Measurements from ENCODE around the gene TCL1A.

Gene TCL1A

GRCh38 chr14:95705518-95705917 is 8.4 kb downstream of the TCL1A start:
- DNase-seq (ENCODE audit: low read depth), result no peak

GRCh38 chr14:95703805-95704204 is 10.1 kb downstream of the TCL1A start:
- no peak for DNase-seq (ENCODE audit: low read depth)

GRCh38 chr14:95703341-95703740 is 10.6 kb downstream of the TCL1A start:
- DNase-seq (ENCODE audit: low read depth), result no peak

GRCh38 chr14:95701846-95702221 is 12.1 kb downstream of the TCL1A start:
- DNase-seq (ENCODE audit: low read depth), result no peak

GRCh38 chr14:95700221-95700976 is 13.5 kb downstream of the TCL1A start:
- DNase-seq (ENCODE audit: low read depth), result no peak

GRCh38 chr14:95699412-95699811 is 14.5 kb downstream of the TCL1A start:
- DNase-seq (ENCODE audit: low read depth), result no peak

- DNase-seq (ENCODE audit: low read depth), result no peak
Observed at GRCh38 chr14:95698287-95698686, 15.6 kb downstream of the TCL1A start.

- no peak for DNase-seq (ENCODE audit: low read depth)
Observed at GRCh38 chr14:95697764-95698163, 16.2 kb downstream of the TCL1A start.

- DNase-seq (ENCODE audit: low read depth), result no peak
Observed at GRCh38 chr14:95696741-95697140, 17.2 kb downstream of the TCL1A start.

GRCh38 chr14:95695913-95696312 is 18.0 kb downstream of the TCL1A start:
- no peak for DNase-seq (ENCODE audit: low read depth)

GRCh38 chr14:95695051-95695450 is 18.9 kb downstream of the TCL1A start:
- no peak for DNase-seq (ENCODE audit: low read depth)

GRCh38 chr14:95692109-95692508 is 21.8 kb downstream of the TCL1A start:
- DNase-seq (ENCODE audit: low read depth), result no peak

- no peak for DNase-seq (ENCODE audit: low read depth)
Observed at GRCh38 chr14:95691591-95691990, 22.3 kb downstream of the TCL1A start.

GRCh38 chr14:95690815-95691214 is 23.1 kb downstream of the TCL1A start:
- DNase-seq (ENCODE audit: low read depth), result no peak

- DNase-seq (ENCODE audit: low read depth), result no peak
Observed at GRCh38 chr14:95689441-95689840, 24.5 kb downstream of the TCL1A start.

GRCh38 chr14:95686935-95687334 is 27.0 kb downstream of the TCL1A start:
- DNase-seq (ENCODE audit: low read depth), result no peak

GRCh38 chr14:95685978-95686922 is 27.7 kb downstream of the TCL1A start, which contains the start of gene TCL1B:
Gene TCL1B, plus strand, starts transcription at chr14:95686426. Its CDS starts 42 bp downstream, at chr14:95686468.
- no peak for DNase-seq (ENCODE audit: low read depth)

- no peak for DNase-seq (ENCODE audit: low read depth)
Observed at GRCh38 chr14:95683793-95684192, 30.1 kb downstream of the TCL1A start.

GRCh38 chr14:95681153-95681552 is 32.8 kb downstream of the TCL1A start:
- no peak for DNase-seq (ENCODE audit: low read depth)

- no peak for DNase-seq (ENCODE audit: low read depth)
Observed at GRCh38 chr14:95679998-95680735, 33.8 kb downstream of the TCL1A start.

- DNase-seq (ENCODE audit: low read depth), result no peak
Observed at GRCh38 chr14:95679148-95679815, 34.6 kb downstream of the TCL1A start.
